IMR-90 (cell line): ENCODE measurements around the gene TAPBP. TPM values are rescaled to one million over a fixed set of nuclear protein-coding genes. Genes with fewer than 3 reads are reported as not detected.
A peak's percentile ranks its signal among the peaks of the same experiment; 100 is the strongest.

ENCODE experiments used
- ATAC-seq: fragments of 200-7000 bp; cut with Tn5 transposase; 2 replicates; pipeline ENCODE4 v1.9.1; 2020; ENCODE audit warnings: low read depth, mild to moderate bottlenecking, moderate library complexity
- BruUV-seq: library from RNA; stranded (reverse); fragments of 400-500 nt; replicated peaks from 2 replicates; lab custom pipeline; 2021; lab: Mats Ljungman, UMichigan
- CTCF ChIA-PET: fragments of 300-600 bp; formaldehyde crosslinking; extraction: SDS; loops from one replicate; lab custom pipeline; 2021; ENCODE audit warnings: antibody characterized with exemption; lab: Yijun Ruan, JAX
- POLR2A ChIA-PET: fragments of 300-600 bp; sonication (Branson Sonifier 250); formaldehyde crosslinking; loops from one replicate; lab custom pipeline; 2022; ENCODE audit warnings: antibody characterized with exemption; ENCODE audit not compliant: unreplicated experiment; lab: Charles Lee
- DNase-seq: peaks from one replicate; pipeline ENCODE4 v3.0.0; 2013
- H2AFZ ChIP-seq: replicated peaks from 2 replicates; pipeline ENCODE3; 2013; ENCODE audit warnings: low read length, mild to moderate bottlenecking; ENCODE audit not compliant: poor library complexity
- H2AK5ac ChIP-seq: 2 replicates; pipeline ENCODE4 v1.6.1; 2013; ENCODE audit warnings: low read depth, low read length, inconsistent platforms
- H2AK9ac ChIP-seq: replicated peaks from 2 replicates; pipeline ENCODE3; 2013; ENCODE audit warnings: mild to moderate bottlenecking, low read depth, low read length, moderate library complexity; ENCODE audit not compliant: poor library complexity
- H2BK120ac ChIP-seq: 2 replicates; pipeline ENCODE4 v1.6.1; 2013; ENCODE audit warnings: low read depth, low read length, inconsistent platforms
- H2BK15ac ChIP-seq: 3 replicates; pipeline ENCODE4 v1.6.1; 2013; ENCODE audit warnings: low read depth, low read length, inconsistent platforms
- H2BK20ac ChIP-seq: 2 replicates; pipeline ENCODE4 v1.6.1; 2013; ENCODE audit warnings: low read depth, mild to moderate bottlenecking, inconsistent platforms, low read length, moderate library complexity
- H2BK5ac ChIP-seq: 2 replicates; pipeline ENCODE4 v1.6.1; 2013; ENCODE audit warnings: mild to moderate bottlenecking, low read depth, low read length, inconsistent platforms; ENCODE audit not compliant: poor library complexity, severe bottlenecking
- H3K14ac ChIP-seq: replicated peaks from 2 replicates; pipeline ENCODE4 v1.6.1; 2013; ENCODE audit warnings: low read depth, low read length, inconsistent platforms
- H3K18ac ChIP-seq: 2 replicates; pipeline ENCODE4 v1.6.1; 2013; ENCODE audit warnings: low read depth, low read length, control low read depth
- H3K23ac ChIP-seq: 2 replicates; pipeline ENCODE4 v1.6.1; 2013; ENCODE audit warnings: low read depth, low read length, inconsistent platforms
- H3K27ac ChIP-seq: 2 replicates; pipeline ENCODE4 v1.5.1; 2013; ENCODE audit warnings: mild to moderate bottlenecking, control low read depth, low read length; ENCODE audit not compliant: insufficient read depth
- H3K27me3 ChIP-seq: 2 replicates; pipeline ENCODE4 v1.6.1; 2013; ENCODE audit warnings: low read length; ENCODE audit not compliant: control insufficient read depth, insufficient read depth
- H3K36me3 ChIP-seq: 2 replicates; pipeline ENCODE4 v1.6.1; 2013; ENCODE audit warnings: low read length, mixed read lengths; ENCODE audit not compliant: control insufficient read depth, insufficient read depth
- H3K4ac ChIP-seq: 2 replicates; pipeline ENCODE4 v1.6.1; 2013; ENCODE audit warnings: low read depth, low read length, inconsistent platforms
- H3K4me1 ChIP-seq: 2 replicates; pipeline ENCODE4 v1.6.1; 2013; ENCODE audit warnings: low read length, mixed read lengths; ENCODE audit not compliant: control insufficient read depth, insufficient read depth
- H3K4me2 ChIP-seq: 2 replicates; pipeline ENCODE4 v1.6.1; 2013; ENCODE audit warnings: low read depth, mild to moderate bottlenecking, control low read depth, low read length, moderate library complexity
- H3K4me3 ChIP-seq: 2 replicates; pipeline ENCODE4 v1.5.1; 2013; ENCODE audit warnings: low read depth, mild to moderate bottlenecking, control low read depth, low read length, moderate library complexity; ENCODE audit not compliant: insufficient read depth
- H3K56ac ChIP-seq: 2 replicates; pipeline ENCODE4 v1.6.1; 2013; ENCODE audit warnings: low read length, inconsistent platforms; ENCODE audit not compliant: insufficient read depth; ENCODE audit errors: extremely low read depth
- H3K79me1 ChIP-seq, 2 experiments: 2 replicates each; pipeline ENCODE4 v1.6.1; 2013; ENCODE audit warnings: low read length in 2 of 2, inconsistent platforms in 1 of 2, low read depth in 1 of 2
- H3K9ac ChIP-seq: 2 replicates; pipeline ENCODE4 v1.6.1; 2013; ENCODE audit warnings: low read depth, low read length, control low read depth
- H3K9me1 ChIP-seq: 2 replicates; pipeline ENCODE4 v1.6.1; 2013; ENCODE audit warnings: low read length, inconsistent platforms; ENCODE audit not compliant: insufficient read depth
- H3K9me3 ChIP-seq: 2 replicates; pipeline ENCODE4 v1.6.1; 2013; ENCODE audit warnings: low read length; ENCODE audit not compliant: control insufficient read depth, insufficient read depth
- H4K20me1 ChIP-seq: 2 replicates; pipeline ENCODE4 v1.6.1; 2013; ENCODE audit warnings: low read length, inconsistent platforms; ENCODE audit not compliant: insufficient read depth
- H4K5ac ChIP-seq: 2 replicates; pipeline ENCODE4 v1.6.1; 2013; ENCODE audit warnings: mild to moderate bottlenecking, low read depth, low read length, control low read depth
- H4K8ac ChIP-seq, 2 experiments: 2 replicates each; pipeline ENCODE4 v1.6.1; 2013; ENCODE audit warnings: low read depth in 2 of 2, low read length in 2 of 2, control low read depth in 1 of 2, inconsistent platforms in 1 of 2
- H4K91ac ChIP-seq: 2 replicates; pipeline ENCODE4 v1.6.1; 2013; ENCODE audit warnings: low read depth, low read length, inconsistent platforms; ENCODE audit not compliant: insufficient read depth
- BHLHE40 ChIP-seq: fragments of 150-350 bp; IDR thresholded peaks from 2 replicates; pipeline ENCODE4 v1.6.1; 2016; ENCODE audit warnings: mild to moderate bottlenecking, low read depth, low read length
- CEBPB ChIP-seq: IDR thresholded peaks from 2 replicates; pipeline ENCODE4 v1.6.1; 2012; ENCODE audit warnings: low read depth, low read length, improper control_type of control experiment
- CHD1 ChIP-seq: IDR thresholded peaks from 2 replicates; pipeline ENCODE4 v1.6.1; 2012; ENCODE audit warnings: low read depth, low read length, improper control_type of control experiment
- CTCF ChIP-seq: conservative IDR thresholded peaks from 2 replicates; pipeline ENCODE4 v1.5.1; 2012; ENCODE audit warnings: mild to moderate bottlenecking, low read depth, low read length, improper control_type of control experiment
- ELK1 ChIP-seq: fragments of 150-350 bp; IDR thresholded peaks from 2 replicates; pipeline ENCODE4 v1.6.1; 2016; ENCODE audit warnings: low read depth, mild to moderate bottlenecking, low read length, moderate library complexity, borderline replicate concordance
- FOS ChIP-seq: fragments of 150-350 bp; IDR thresholded peaks from 2 replicates; pipeline ENCODE4 v1.6.1; 2016; ENCODE audit warnings: low read depth, low read length
- MAFK ChIP-seq: IDR thresholded peaks from 2 replicates; pipeline ENCODE4 v1.6.1; 2012; ENCODE audit warnings: low read depth, low read length, improper control_type of control experiment
- MXI1 ChIP-seq: IDR thresholded peaks from 2 replicates; pipeline ENCODE4 v1.6.1; 2012; ENCODE audit warnings: low read depth, mild to moderate bottlenecking, low read length, moderate library complexity, borderline replicate concordance
- POLR2A ChIP-seq: IDR thresholded peaks from 2 replicates; pipeline ENCODE4 v1.6.1; 2012; ENCODE audit warnings: mild to moderate bottlenecking, low read depth, low read length
- RAD21 ChIP-seq: IDR thresholded peaks from 2 replicates; pipeline ENCODE4 v1.6.1; 2012; ENCODE audit warnings: low read length, improper control_type of control experiment
- RCOR1 ChIP-seq: IDR thresholded peaks from 2 replicates; pipeline ENCODE4 v1.6.1; 2012; ENCODE audit warnings: mild to moderate bottlenecking, low read length, improper control_type of control experiment; ENCODE audit not compliant: insufficient replicate concordance
- SMC3 ChIP-seq: fragments of 150-350 bp; IDR thresholded peaks from 2 replicates; pipeline ENCODE4 v1.6.1; 2016; ENCODE audit warnings: low read depth, mild to moderate bottlenecking, antibody characterized with exemption, low read length, moderate library complexity
- USF2 ChIP-seq: fragments of 150-350 bp; IDR thresholded peaks from 2 replicates; pipeline ENCODE4 v1.6.1; 2017; ENCODE audit warnings: mild to moderate bottlenecking, antibody characterized with exemption, low read length, low read depth
- WGBS, 2 experiments: methylation state at CpG; one replicate each; pipeline versions ENCODE4 v1.1.5 to v1.1.7; 2013; ENCODE audit warnings: missing lambda C conversion rate in 2 of 2; ENCODE audit not compliant: insufficient read length in 1 of 2; ENCODE audit errors: extremely low coverage in 2 of 2; 5-methylcytosine and 5-hydroxymethylcytosine counted together
- dilution Hi-C: fragments of 300-500 bp; cut with HindIII; formaldehyde crosslinking; loops from one replicate; pipeline ENCODE4 v1.14.3; 2018; ENCODE audit warnings: low sequenced_read_pairs; ENCODE audit not compliant: unreplicated experiment
- in situ Hi-C: fragments of 300-500 bp; cut with MboI; formaldehyde crosslinking; loops from 3 replicates; pipeline ENCODE4 v1.14.3; 2019; ENCODE audit warnings: low sequenced_read_pairs, inconsistent platforms, mixed read lengths
- intact Hi-C: fragments of 100-400 bp; cut with micrococcal nuclease; formaldehyde crosslinking; loops from 2 replicates; pipeline ENCODE4 v1.10.0; 2022
- polyA plus RNA-seq, 3 experiments: library from polyadenylated mRNA; depleted of rRNA; stranded (reverse); fragments of >200 nt; gene quantifications; 2 replicates each; pipeline ENCODE4 v1.2.3, GENCODE V29; 2012; ENCODE audit warnings: low replicate concordance in 1 of 3
- total RNA-seq: library from RNA; depleted of rRNA; stranded (reverse); fragments of >200 nt; gene quantifications from 2 replicates; pipeline ENCODE4 v1.2.3, GENCODE V29; 2012

Gene TAPBP
- total and polyA plus RNA-seq, 2 of the 4 experiments (the other 2 are of a cell fraction) = 13.1 to 63.3 TPM

- Histone ChIP-seq H3K9me3 (no peaks in the 10 kb centered on the region), H3K4me2 (no peak overlapping the region), H2BK120ac (no peak overlapping the region), H2AK9ac (peak overlapping the region; percentile 22), H3K18ac (no peak overlapping the region), H3K4me1 (peaks cover 4% of the 10 kb centered on the region), H2BK5ac (no peak overlapping the region), H3K14ac (no peak overlapping the region), H3K56ac (no peak overlapping the region), H2BK20ac (no peak overlapping the region), H4K8ac (no peak overlapping the region), H3K27me3 (no peaks in the 10 kb centered on the region), H2AK5ac (no peak overlapping the region), H3K9me1 (peaks cover 3% of the 10 kb centered on the region; the same call in 1 of the 2 replicates), H4K5ac (no peak overlapping the region), H4K20me1 (no peaks in the 10 kb centered on the region), H3K23ac (no peak overlapping the region), H3K36me3 (peaks cover 30% of the 10 kb centered on the region), H2AFZ (peak overlapping the region; percentile 24), H3K4ac (no peak overlapping the region), H3K79me1 (peaks cover 21 to 50% of the 10 kb centered on the region in 2 experiments), H4K91ac (no peak overlapping the region), H3K27ac (no peak overlapping the region), H2BK15ac (no peak overlapping the region), H3K9ac (no peak overlapping the region), H3K4me3 (no peak overlapping the region)
- BruUV-seq = no TSS peak
- WGBS, 2 experiments = no CpG with 5 or more reads among the region's 16 CpGs
- TF ChIP-seq CEBPB = no peak
- no peak for TF ChIP-seq CTCF
- no peak for TF ChIP-seq SMC3
- TF ChIP-seq ELK1 = no peak
- TF ChIP-seq BHLHE40 = no peak
- no peak for TF ChIP-seq USF2
- TF ChIP-seq CHD1 = no peak
- no peak for TF ChIP-seq MAFK
- TF ChIP-seq RAD21 = no peak
- no peak for TF ChIP-seq RCOR1
- no peak for TF ChIP-seq MXI1
- no peak for TF ChIP-seq POLR2A
- no peak for TF ChIP-seq FOS
- ChIA-PET POLR2A (no interaction called here), CTCF (no interaction called here)
- DNase-seq (no peak), ATAC-seq (no peak)
- intact Hi-C loops = no loop called here
- dilution Hi-C loops = no loop called here
- in situ Hi-C loops = no loop called here
Measured at GRCh38 chr6:33292996-33293682, 20.7 kb downstream of the TAPBP start.
